GM21786 (cell line): ENCODE measurements around the gene CYP4A22.
"Not testable (repeated sequence)": the region's sequence is repeated elsewhere in the genome, so short reads cannot be mapped to it uniquely, and the experiment has no call there.

Experiments used
- ATAC-seq: cut with Tn5 transposase; IDR thresholded peaks from one replicate; pipeline ENCODE4 v1.9.1; 2021; ENCODE audit not compliant: unreplicated experiment

Gene CYP4A22

DNA sequence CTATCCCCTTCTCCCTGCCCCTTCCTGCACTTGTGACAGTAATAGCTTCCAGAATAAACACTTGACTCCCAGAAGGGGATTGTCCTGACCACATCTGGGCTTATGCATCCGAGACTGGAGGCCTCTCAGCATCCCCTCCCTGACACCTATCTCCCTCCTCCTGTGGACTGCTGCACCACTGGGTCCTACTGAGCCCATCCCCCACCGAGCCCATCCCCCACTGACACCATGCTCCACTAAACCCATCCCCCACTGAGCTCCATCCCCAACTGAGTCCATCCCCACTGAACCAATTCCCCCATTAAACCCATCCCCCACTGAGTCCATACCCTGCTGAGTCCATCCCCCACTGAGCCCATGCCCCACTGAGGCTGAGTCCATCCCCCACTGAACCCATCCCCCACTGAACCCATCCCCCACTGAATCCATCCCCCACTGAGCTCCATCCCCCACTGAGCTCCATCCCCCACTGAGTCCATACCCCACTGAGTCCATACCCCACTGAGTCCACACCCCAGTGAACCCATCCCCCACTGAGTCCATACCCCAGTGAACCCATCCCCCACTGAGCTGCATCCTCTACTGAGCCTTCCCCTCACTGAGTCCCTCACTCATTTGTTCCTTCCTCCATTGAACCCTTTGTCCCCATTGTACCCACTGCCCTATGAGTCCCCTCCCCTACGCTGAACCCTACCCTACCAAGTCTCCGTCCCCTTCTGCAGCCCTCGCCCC is 47.0 kb downstream of the CYP4A22 start:
- no peak for ATAC-seq

DNA sequence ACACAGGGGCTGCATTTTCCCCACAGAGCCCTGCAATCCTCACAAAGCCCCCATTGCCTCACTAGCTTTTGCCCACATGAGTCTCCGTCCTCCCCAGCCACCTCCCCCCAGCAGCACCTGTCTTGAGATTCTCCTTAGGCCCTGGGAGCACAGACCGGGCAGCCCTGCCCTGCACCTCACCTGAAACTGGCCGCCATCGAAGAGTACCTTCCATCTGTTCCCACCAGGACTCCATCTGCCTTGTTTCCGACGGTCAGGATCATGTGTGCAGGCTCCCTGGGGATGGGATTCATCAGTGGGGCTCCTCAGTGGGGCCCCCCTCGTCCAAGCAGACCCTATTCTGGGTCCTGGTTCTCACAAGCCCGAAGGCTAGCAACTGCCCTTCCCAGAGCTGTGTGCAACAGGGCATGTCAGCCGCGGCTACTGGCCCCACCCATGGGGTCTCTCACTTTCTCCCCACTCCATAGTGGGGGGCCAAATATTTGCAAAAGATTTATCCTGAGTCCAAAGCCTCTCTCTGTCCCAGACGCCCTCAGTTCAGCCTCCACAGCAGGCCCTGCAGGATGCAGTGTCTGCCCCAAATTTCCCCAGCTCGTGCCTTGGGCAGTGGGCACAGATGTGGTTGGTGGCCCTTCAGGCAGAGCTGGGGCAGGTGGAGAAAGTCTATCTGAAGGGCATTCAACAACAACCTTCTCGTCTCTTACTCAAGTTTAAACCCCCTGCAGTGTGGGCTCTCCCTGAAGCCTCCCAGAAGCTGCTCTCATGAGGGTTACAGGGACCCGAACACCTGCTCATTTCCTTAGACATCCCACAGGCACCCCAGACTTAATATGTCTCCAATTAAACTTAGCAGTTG is 47.8 kb downstream of the CYP4A22 start:
- ATAC-seq, result no peak

DNA sequence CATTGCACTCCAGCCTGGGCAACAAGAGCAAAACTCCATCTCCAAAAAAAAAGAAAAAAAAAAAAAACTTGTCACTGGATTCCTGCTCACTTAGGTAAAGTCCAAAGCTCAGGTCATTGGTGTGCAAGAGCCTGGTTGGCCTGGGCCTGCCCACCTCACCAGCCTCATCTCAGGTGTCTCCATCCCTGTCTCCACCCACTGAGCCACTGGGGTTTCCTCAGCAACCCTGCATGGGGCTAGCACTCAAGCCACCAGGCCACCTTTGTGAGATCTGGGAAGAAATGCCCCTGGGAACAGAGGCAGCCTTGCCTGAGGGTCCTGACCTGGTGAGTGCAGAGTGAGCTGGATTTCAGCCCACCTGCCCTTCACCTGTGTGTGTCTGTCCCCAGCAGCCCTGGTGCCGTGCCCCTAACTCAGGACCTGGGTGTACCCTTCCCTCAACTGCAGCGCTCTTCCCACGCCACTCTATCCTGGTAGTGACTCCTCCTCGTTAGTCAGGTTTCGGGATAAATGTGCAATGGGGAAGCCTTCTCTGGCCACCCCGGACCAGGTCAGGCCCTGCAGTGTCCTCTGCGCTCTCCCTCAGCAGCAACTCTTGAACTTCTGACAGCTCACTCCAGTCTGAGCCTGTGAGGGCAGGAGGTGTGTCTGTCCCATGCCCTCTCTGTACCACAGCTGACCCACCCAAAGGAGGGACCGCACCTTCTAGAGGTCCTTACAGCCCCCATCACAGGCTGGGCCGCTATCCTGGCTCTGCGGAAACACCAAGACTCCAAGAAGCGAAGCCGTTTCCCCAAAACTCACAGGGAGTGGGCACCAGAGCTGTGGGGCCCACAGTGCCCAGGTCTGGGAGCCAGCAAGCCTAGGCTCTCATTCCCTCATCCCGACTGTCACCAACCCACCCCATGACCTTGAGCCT is 49.3 kb downstream of the CYP4A22 start:
- ATAC-seq, result no peak

DNA sequence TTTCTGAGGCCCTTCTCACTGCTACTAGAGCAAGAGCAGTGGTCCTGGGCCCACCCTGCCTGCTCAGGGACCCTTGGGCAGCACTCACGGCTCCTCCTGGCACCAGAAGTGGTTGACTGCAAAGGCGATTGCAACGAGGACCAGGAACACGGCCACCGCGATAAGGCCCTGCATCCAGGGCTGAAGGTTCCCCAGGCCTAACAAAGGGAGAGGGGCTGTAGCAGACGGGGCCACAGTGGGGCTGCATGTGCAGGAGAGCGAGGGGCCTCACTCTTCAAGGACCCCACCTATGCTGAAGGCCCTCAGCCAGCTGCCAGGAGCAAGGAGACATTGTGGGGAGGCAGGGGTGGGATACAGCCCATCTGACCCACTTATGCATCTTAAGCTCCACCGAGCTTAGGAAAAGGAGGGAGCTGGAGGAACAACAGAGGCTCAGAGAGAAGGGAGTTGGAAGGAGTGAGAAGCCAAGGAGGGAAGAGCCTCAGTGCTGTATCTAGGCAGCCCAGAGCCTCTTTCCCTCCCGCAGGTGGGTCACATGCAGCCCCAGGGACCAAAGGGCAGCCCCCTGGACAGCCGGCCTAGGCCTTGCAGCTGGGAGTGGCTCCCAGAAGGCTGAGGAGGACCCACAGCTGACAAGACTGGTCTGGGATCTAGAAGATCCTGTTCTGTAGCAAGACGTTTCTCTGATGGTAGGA is 50.1 kb downstream of the CYP4A22 start:
- no peak for ATAC-seq

DNA sequence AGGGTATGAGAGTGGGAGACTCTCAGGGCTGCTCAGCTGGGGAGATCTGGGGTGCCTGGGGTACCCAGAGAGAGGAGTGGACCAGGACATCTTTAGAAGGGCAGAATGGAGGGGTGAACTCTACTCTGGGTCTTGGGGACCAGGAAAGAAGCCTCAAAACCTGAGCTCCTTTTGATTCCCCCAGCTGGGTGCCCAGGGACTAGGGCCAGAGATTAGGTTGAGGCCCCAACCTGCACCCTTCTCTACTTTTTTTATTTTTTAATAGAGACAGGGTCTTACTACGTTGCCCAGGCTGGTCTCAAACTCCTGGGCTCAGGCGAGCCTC is 50.6 kb downstream of the CYP4A22 start:
- ATAC-seq, result no peak

DNA sequence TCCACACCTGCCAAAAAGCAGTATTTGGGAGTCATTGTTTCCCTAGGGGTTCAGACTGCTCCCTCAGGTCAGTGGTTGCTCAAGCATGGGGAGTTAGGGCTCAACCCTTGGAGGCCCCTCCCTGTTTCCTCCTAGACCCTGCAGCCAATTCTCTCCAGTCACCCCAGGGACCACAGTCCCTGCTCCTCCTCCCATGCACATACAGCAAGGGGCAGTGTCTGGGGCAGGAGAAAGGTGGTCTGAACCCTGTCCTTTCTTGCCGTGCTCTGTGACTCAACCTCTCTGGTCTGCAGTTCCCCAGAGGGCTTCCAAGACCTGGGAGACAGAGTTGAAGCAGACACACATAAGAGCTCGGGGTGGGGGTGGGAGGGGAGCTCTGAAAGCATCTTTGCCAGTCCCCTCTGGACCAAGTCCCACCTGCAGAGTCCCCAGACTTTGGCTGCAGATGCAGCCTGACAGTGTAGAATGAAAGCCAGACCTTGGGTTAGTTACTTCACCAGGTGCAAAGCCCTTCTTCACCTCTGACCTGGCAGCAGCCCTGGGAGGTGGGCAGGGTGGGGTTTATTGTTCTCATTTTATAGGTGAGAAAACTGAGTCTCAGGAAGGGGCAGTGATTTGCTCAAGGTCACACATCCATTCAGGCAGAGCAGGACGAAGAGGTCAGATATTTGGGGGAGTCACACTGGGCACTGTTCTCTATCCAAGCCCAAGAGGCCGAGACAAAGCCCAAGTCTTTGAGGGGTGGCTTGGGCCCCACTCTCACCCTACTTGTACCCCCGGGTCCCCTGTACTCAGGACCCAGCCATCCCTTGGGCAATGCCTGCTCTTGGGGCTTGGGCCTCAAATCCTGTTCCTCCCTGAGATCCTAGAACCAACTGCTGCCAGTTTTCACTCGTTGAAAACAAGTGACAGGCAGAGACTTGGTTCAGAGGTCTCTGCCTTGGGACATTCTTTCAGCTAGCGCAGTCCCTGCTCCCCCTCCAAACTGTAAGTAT is 51.8 kb downstream of the CYP4A22 start:
- no peak for ATAC-seq

DNA sequence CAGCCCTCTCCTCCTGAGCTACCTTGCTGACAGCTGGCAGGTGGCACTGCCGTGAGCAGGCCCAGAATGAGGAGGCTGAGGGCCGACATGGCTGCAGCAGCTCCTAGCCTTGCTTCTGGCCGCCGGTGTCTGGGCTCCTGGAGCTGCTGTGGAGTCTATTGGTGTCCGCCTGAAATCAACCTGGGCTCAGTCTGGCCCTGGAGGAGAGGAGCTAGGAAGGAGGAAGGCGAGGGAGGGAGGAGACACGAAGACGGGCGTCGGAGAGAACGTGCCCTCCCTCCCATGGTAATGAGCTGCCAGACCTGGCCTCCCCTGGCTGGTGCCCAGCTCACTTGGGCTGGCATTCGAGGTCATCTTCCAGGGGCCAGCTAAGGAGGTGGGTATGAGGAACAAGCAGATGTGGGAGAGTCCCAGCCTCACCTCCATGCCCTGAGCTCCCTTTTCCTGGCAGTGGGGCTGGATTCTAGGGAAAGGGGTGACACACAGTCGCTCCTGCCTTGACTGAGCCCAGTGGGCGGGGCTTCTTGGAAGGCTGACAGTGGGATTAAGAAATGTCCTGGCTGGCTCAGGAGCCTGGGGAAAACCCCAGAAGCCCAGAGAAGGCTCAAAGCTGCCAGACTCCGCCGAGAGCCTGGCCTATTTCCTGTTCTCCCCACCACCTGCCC is 52.7 kb downstream of the CYP4A22 start, which contains the start of gene PDZK1IP1:
PDZK1IP1 (minus strand) TSS at position 193 of the 665 bp plus-strand sequence; CDS start at position 89, 104 bp downstream.
- ATAC-seq, result no peak

DNA sequence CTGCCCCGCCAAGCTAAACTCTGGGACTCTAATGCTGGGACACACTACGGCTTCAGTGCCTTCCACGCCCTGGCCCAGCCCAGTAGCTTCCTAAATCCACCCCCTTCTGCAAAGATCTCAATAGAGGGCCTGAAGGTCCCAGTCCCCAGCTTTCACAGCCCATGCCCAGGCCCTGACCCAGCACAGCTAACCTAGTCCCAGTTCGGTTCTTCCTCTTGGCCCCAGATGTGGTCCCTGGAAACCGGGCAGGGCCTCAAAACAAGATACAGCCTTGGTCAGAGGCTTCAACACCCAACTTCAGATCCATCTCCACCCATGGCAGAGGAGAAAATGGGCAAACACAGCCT is 53.2 kb downstream of the CYP4A22 start:
- no peak for ATAC-seq

DNA sequence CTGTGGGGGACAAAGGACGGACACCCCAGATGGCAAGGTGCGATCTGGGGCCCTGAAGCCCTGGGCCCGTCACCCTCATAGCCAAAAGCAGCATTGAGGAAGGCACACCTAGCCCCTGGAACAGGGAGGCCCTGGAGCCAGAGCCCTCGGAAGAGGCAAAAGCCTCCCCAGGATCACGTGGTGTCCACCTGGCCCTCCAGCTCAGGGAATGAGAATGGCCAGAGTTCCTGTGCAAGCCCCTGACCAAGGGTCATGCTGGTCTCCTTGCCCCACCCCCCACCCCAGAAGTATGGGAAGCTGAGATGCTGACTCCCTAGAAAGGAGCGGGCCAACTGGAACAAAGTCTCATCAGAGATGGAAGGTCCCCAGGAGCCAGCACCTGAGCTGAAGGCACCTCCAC is 53.6 kb downstream of the CYP4A22 start:
- ATAC-seq, result no peak

DNA sequence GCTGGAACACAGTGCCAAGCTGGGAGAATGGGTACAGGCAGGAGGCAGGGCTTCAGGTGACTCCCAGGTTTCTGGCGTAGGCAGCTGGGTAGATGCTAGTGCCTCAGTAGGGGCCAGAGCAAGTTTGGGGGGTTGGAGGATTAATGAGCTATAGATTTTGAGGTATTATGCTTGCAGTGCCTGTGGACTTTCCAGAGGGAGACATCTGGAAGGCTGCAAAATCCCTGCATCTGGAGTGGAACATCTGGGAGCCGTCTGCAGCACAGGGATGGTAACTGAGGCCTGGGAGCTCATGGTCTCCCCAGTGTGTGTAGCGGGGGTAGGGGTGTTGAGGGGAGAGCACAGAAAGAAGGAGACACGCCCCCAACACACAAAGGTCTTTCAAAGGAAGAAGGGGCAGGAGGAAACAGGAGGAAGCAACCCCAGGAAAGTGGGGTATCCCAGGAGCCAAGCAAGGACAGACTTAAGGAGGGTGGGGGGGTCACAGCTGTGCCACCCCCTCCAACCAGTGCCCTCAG is 54.8 kb downstream of the CYP4A22 start:
- no peak for ATAC-seq

DNA sequence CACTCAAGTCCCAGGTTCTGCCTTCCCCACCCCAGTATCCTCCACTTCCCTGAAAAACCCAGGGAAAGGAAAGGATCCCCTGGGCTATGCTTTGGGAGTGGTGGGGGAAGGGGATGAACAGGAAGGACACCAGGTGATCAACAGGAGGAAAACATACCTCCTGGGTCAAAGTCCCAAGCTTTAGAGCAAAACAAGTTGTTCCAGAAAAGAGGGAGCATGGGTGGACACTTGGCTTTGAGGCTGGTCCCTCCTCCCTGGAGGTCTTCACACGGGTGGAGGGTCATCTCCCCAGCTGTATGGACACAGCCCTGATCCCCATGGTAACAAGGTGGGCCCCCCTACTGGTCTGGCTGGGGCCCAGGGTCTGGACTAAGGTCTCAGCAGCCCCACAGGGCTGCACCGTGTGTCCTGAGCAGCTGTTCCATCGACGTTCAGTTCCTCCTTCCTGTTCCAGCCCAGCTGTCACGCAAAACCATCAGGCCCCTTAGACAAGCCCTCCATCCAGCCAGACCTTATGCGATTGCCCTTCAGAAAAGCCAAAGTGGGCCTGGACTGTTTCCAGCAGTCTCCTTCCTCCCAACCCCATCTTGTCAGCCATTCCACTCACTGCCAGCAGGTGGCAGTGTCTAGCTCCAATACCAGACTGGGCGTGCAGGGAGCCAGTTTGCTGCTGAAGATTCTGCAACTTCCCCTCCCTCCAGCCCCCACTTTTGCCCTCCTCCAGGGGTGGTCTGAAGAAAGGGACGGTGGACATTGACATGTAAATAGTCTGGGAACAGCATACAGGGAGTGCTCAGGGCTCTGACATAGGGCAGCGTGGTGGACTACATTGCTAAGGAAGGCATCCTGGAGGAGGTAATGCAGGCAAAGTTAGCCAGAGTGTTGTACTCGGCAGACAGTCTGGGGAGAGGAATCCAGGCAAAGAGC is 55.5 kb downstream of the CYP4A22 start:
- peak; percentile 78 for ATAC-seq

DNA sequence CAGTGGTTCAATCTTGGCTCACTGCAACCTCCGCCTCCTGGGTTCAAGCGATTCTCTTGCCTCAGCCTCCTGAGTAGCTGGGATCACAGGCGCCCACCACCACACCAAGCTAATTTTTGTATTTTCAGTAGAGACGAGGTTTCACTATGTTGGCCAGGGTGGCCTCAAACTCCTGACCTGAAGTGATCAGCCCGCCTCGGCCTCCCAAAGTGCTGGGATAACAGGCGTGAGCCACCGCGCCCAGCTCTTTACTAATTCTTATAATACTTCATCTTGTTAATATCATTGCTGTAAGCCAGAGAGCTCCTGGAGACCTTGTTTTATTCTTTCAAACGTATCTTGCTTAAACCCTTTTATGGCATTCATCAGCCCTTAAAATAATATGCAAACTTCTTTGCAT is 56.3 kb downstream of the CYP4A22 start:
- not testable (repeated sequence) for ATAC-seq

DNA sequence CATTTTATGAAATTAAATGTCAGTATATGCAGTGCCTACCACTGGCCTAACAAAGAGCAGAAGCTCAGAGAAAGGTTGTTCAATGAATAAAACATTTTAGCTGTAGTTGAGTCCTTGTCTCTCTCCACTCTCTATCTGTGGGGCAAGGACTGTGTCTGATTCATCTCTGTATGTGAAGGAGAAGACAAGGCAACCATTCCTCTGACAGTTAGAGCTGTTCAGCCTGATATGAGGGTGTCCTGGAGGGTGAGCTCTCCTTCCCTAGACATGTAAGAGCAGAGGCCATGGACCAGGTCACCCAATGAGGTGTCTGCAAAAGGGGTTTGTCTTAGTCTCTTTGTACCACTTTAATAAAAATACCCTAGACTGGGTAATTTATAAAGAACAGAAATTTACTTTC is 57.1 kb downstream of the CYP4A22 start:
- ATAC-seq, result no peak

DNA sequence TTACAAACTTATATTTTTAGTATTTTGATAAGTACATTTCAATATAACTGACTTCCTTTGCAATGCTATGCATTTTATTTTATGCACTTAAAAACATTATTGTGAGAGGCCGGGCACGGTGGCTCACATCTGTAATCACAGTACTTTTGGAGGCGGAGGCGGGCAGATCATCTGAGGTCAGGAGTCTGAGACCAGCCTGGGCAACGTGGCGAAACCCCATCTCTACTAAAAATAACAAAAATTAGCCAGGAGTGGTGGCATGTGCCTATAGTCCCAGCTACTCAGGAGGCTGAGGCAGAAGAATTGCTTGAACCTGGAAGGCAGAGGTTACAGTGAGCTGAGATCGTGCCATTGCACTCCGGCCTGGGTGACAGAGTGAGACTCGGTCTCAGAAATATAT is 58.7 kb downstream of the CYP4A22 start:
- ATAC-seq, result not testable (repeated sequence)

DNA sequence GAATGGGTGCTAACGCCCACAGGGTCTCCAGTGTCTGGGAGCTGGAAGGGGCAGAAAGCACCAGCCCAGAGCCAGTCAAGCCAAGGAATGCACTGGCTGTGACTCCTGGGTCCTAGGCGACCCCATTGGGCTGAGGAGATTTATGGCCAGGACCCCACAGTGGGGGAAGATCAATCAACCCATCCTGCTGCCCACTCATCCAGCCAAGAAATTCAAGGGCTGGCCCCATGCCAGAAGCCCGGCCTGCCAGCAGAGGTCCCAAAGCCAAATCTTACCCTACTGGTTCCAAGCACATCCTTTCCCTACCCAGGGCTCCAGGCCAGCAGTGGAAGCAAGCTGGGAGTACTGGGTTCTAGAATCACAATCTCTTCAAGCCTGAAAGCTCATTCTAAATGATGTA is 59.4 kb downstream of the CYP4A22 start:
- no peak for ATAC-seq

DNA sequence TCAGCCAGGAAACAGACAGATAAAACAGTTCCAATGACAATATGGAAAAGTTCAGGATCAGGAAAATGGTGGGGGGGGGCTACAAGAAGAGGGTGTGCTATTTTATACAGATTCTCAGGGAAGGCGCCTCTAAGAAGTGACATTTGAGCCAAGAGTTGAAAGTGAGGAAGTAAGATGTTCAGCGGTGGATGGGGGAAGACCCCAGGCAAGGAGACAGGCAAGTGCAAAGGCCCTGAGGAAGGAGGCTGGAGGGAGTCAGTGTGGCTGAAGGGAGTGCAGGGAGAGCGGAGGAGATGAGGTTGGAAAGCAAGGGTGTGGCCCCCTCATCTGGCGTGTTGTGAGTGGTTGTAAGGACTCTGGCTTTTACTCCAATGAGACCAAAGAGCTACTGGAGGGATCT is 61.0 kb downstream of the CYP4A22 start:
- no peak for ATAC-seq
